K562 (cell line): ENCODE results near the gene SDCCAG8. TPM values are rescaled to one million over a fixed set of nuclear protein-coding genes. Genes with fewer than 3 reads are reported as not detected.

ENCODE experiments used
- ATAC-seq: fragments of 200-7000 bp; cut with Tn5 transposase; 3 replicates; pipeline ENCODE4 v1.9.1; 2020; ENCODE audit warnings: moderate library complexity
- BruUV-seq: library from RNA; stranded (reverse); fragments of 400-500 nt; replicated peaks from 2 replicates; lab custom pipeline; 2021; lab: Mats Ljungman, UMichigan
- CTCF ChIA-PET: fragments of 300-600 bp; formaldehyde crosslinking; extraction: SDS; loops from one replicate; lab custom pipeline; 2021; ENCODE audit warnings: low intra/inter-chr PET ratio; lab: Yijun Ruan, JAX
- POLR2A ChIA-PET: fragments of 300-600, 350-650 bp; sonication (Branson Sonifier 250); formaldehyde crosslinking; extraction: SDS; loops from one replicate; lab custom pipeline; 2021; ENCODE audit warnings: antibody characterized with exemption, inconsistent platforms; lab: Yijun Ruan, JAX
- DNase-seq, 4 experiments: peaks; one replicate each; pipeline versions ENCODE4 v3.0.0 to v3.0.0-alpha.2; 2011 to 2018; ENCODE audit warnings: low spot score in 3 of 4, mixed read lengths in 3 of 4; ENCODE audit errors: extremely low read depth in 1 of 4
- FAIRE-seq: peaks from 2 replicates; lab custom pipeline; 2011; peaks lifted over from hg19 to GRCh38; lab: Jason Lieb, UNC
- H2AFZ ChIP-seq: 2 replicates; pipeline ENCODE4 v1.6.0; 2011; ENCODE audit warnings: low read depth, low read length, control low read depth, inconsistent platforms
- H3K27ac ChIP-seq: fragments of 200-600 bp; 3 replicates; pipeline ENCODE4 v1.8.0; 2011; ENCODE audit warnings: low read depth, mild to moderate bottlenecking, control low read depth, inconsistent platforms, low read length, moderate library complexity, mixed read lengths; ENCODE audit errors: extremely low read depth
- H3K27me3 ChIP-seq, 2 experiments: fragments of 300-600 bp in 1 of 2; 2 replicates in 1 of 2; 3 replicates in 1 of 2; pipeline versions ENCODE4 v1.6.0 to v1.8.0; 2011; ENCODE audit warnings: inconsistent platforms in 2 of 2, low read length in 2 of 2, mild to moderate bottlenecking in 1 of 2, mixed read lengths in 1 of 2, moderate library complexity in 1 of 2; ENCODE audit not compliant: control insufficient read depth in 2 of 2, insufficient read depth in 2 of 2
- H3K36me3 ChIP-seq: fragments of 300-600 bp; 3 replicates; pipeline ENCODE4 v1.8.0; 2011; ENCODE audit warnings: mild to moderate bottlenecking, low read length, inconsistent platforms; ENCODE audit not compliant: control insufficient read depth, insufficient read depth
- H3K4me1 ChIP-seq, 2 experiments: fragments of 200-600 bp in 1 of 2; replicated peaks in 1 of 2; 2 replicates in 1 of 2; 3 replicates in 1 of 2; pipeline versions ENCODE4 v1.5.1 to v1.8.0; 2011; ENCODE audit warnings: inconsistent platforms in 2 of 2, low read length in 2 of 2, mild to moderate bottlenecking in 1 of 2, mixed read lengths in 1 of 2, moderate library complexity in 1 of 2; ENCODE audit not compliant: control insufficient read depth in 2 of 2, insufficient read depth in 2 of 2
- H3K4me2 ChIP-seq: 2 replicates; pipeline ENCODE4 v1.6.1; 2011; ENCODE audit warnings: low read length, control low read depth, inconsistent platforms, mixed read lengths; ENCODE audit not compliant: insufficient read depth
- H3K4me3 ChIP-seq: fragments of 200-600 bp; sonication (generic), shearing (Covaris generic); 2 replicates; pipeline ENCODE4 v1.5.1; 2016; ENCODE audit warnings: control low read depth, inconsistent platforms
- H3K79me2 ChIP-seq: fragments of 200-600 bp; 3 replicates; pipeline ENCODE4 v1.8.0; 2011; ENCODE audit warnings: low read length, inconsistent platforms; ENCODE audit not compliant: control insufficient read depth, insufficient read depth
- H3K9ac ChIP-seq, 2 experiments: 2 replicates each; pipeline versions ENCODE4 v1.6.0 to v1.6.1; 2011; ENCODE audit warnings: low read depth in 2 of 2, low read length in 2 of 2, control low read depth in 1 of 2, inconsistent platforms in 1 of 2, mild to moderate bottlenecking in 1 of 2, mixed read lengths in 1 of 2; ENCODE audit not compliant: insufficient read depth in 1 of 2
- H3K9me1 ChIP-seq: one replicate; pipeline ENCODE4 v1.6.0; 2011; ENCODE audit warnings: inconsistent platforms, mild to moderate bottlenecking, low read length, moderate library complexity; ENCODE audit not compliant: control insufficient read depth, insufficient read depth
- H3K9me3 ChIP-seq: replicated peaks from 2 replicates; pipeline ENCODE4 v1.5.1; 2011; ENCODE audit warnings: low read depth, low read length, inconsistent platforms; ENCODE audit not compliant: control insufficient read depth, insufficient read depth
- H4K20me1 ChIP-seq: replicated peaks from 2 replicates; pipeline ENCODE4 v1.6.1; 2011; ENCODE audit warnings: low read length, inconsistent platforms, mixed read lengths; ENCODE audit not compliant: control insufficient read depth, insufficient read depth
- CHD4 ChIP-seq: fragments of 200-600 bp; sonication (generic); IDR thresholded peaks from 3 replicates; pipeline ENCODE4 v1.6.1; 2012; ENCODE audit warnings: low read depth, mild to moderate bottlenecking, mixed read lengths, low read length, inconsistent platforms; ENCODE audit not compliant: insufficient read depth, insufficient replicate concordance, poor library complexity, severe bottlenecking
- COPS2 ChIP-seq: fragments of 450-650 bp; conservative IDR thresholded peaks from 2 replicates; pipeline ENCODE4 v1.6.1; 2016; ENCODE audit warnings: mild to moderate bottlenecking, moderate library complexity
- DIDO1 ChIP-seq: fragments of 450-650 bp; IDR thresholded peaks from 2 replicates; pipeline ENCODE4 v1.6.1; 2016; ENCODE audit warnings: low read depth, missing biosample characterization, missing genetic modification characterization
- TBP ChIP-seq: optimal IDR thresholded peaks from 2 replicates; pipeline ENCODE3; 2011; ENCODE audit warnings: low read depth, low read length, improper control_type of control experiment
- TEAD4 ChIP-seq, 2 experiments: sonication (generic) in 1 of 2; formaldehyde crosslinking in 1 of 2; IDR thresholded peaks; 2 replicates each; pipeline versions ENCODE4 v1.6.1 to v1.8.0; 2012 to 2022; ENCODE audit warnings: borderline replicate concordance in 1 of 2, inconsistent platforms in 1 of 2, low read length in 1 of 2, mild to moderate bottlenecking in 1 of 2, missing genetic modification reagents in 1 of 2
- ZNF253 ChIP-seq: fragments of 250-450 bp; sonication (Bioruptor Pico); conservative IDR thresholded peaks from 2 replicates; pipeline ENCODE4 v1.6.1; 2021; ENCODE audit warnings: mild to moderate bottlenecking
- WGBS: fragments of 100-300 bp; shearing (Covaris generic); methylation state at CpG from one replicate; pipeline ENCODE4 v1.1.6; 2016; ENCODE audit warnings: low coverage, mixed read lengths; ENCODE audit not compliant: insufficient coverage; ENCODE audit errors: missing lambda C conversion rate; 5-methylcytosine and 5-hydroxymethylcytosine counted together
- in situ Hi-C: fragments of 300-500 bp; cut with MboI; formaldehyde crosslinking; loops from 4 replicates; pipeline ENCODE4 v1.15.0; 2018; ENCODE audit warnings: inconsistent platforms, mixed read lengths
- intact Hi-C: fragments of 100-400 bp; cut with micrococcal nuclease; formaldehyde crosslinking; loops from 2 replicates; pipeline ENCODE4 v1.14.2; 2022
- polyA plus RNA-seq, 8 experiments: library from polyadenylated mRNA; depleted of rRNA in 4 of 8; stranded (reverse) in 5 of 8; unstranded in 3 of 8; fragments of >200 nt; fragmentation: Nextera tagmentation in 2 of 8; fragmentation: Illumina TruSeq in 1 of 8; extraction: Ambion mirVana in 2 of 8; extraction: Trizol in 1 of 8; gene quantifications; 2 replicates each; pipeline versions ENCODE4 v1.2.1 to v1.2.3, GENCODE V29; 2011 to 2014; ENCODE audit warnings: inconsistent platforms in 1 of 8, missing spikeins in 1 of 8
- total RNA-seq, 7 experiments: library from RNA; depleted of rRNA in 6 of 7; stranded (reverse); fragments of >200 nt in 6 of 7; fragmentation: Illumina TruSeq in 2 of 7; extraction: Trizol in 2 of 7; gene quantifications; 2 replicates each; pipeline versions ENCODE4 v1.2.1 to v1.2.3, GENCODE V29; 2011 to 2021; ENCODE audit warnings: low replicate concordance in 1 of 7
- TF ChIP-seq, protein P1 (sequence below): IDR thresholded peaks from 2 replicates; pipeline ENCODE4 v1.6.1; 2011; ENCODE audit not compliant: insufficient read length; ENCODE audit errors: extremely low read depth

SDCCAG8 gene
- total and polyA plus RNA-seq, 9 of the 15 experiments (the other 6 are each of a cell fraction or from before 2014, with no cell fraction given): 17.9 to 36.7 (median 25.4) TPM

- in situ Hi-C loops (loop anchor here (25.0 kb wide), 1 partner anchor 765 kb away; no protein-coding TSS in a partner anchor), intact Hi-C loops (no loop called here)
- H3K9me3 ChIP-seq: no peaks in the 10 kb centered on the region
- no peaks in the 10 kb centered on the region for H3K36me3 ChIP-seq
- no peak overlapping the region for H3K9ac ChIP-seq
- no peak for FAIRE-seq
- TF ChIP-seq COPS2 (no peak), CHD4 (no peak), TEAD4 (IDR thresholded peaks at IDR 0.05; ENCODE audit: low read length) (no peak), TEAD4 (CRISPR knock-in tag; IDR thresholded peaks at IDR 0.05; ENCODE audit: borderline replicate concordance) (no peak), TBP (no peak), ZNF253 (no peak), DIDO1 (tag) (no peak)
- TF ChIP-seq, protein P1, sequence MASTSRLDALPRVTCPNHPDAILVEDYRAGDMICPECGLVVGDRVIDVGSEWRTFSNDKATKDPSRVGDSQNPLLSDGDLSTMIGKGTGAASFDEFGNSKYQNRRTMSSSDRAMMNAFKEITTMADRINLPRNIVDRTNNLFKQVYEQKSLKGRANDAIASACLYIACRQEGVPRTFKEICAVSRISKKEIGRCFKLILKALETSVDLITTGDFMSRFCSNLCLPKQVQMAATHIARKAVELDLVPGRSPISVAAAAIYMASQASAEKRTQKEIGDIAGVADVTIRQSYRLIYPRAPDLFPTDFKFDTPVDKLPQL: no peak
- H3K79me2 ChIP-seq: no peaks in the 10 kb centered on the region
- no TSS peak for BruUV-seq
- peaks cover 0 to 13% of the 10 kb centered on the region in 2 experiments; a peak in 1 of 5 replicates for H3K4me1 ChIP-seq
- 55% methylated on average over 11 of the region's 11 CpGs for WGBS
- no peaks in the 10 kb centered on the region for H4K20me1 ChIP-seq
- no peak overlapping the region for H3K4me2 ChIP-seq
- H2AFZ ChIP-seq: no peak overlapping the region
- no peak for DNase-seq
- no peaks in the 10 kb centered on the region for H3K9me1 ChIP-seq
- ATAC-seq: no peak; the same call in 2 of the 3 replicates
- H3K27ac ChIP-seq: no peak overlapping the region
- ChIA-PET CTCF (no interaction called here), POLR2A (interaction anchor here (0.6 to 0.7 kb wide), 2 partner anchors 10 to 1852 kb away, joined by 3 to 4 read pairs; no protein-coding TSS in a partner anchor)
- H3K4me3 ChIP-seq: no peak overlapping the region
- no peaks in the 10 kb centered on the region; a peak in 1 of 5 replicates for H3K27me3 ChIP-seq
These were observed 241.0 kb downstream of the SDCCAG8 start for GRCh38 chr1:243496806-243497205.
